HG02938 (cell line): Measurements from ENCODE around the gene STARD10.

Experiments used
- ATAC-seq: cut with Tn5 transposase; IDR thresholded peaks from one replicate; pipeline ENCODE4 v1.9.1; 2021; ENCODE audit warnings: mild to moderate bottlenecking, moderate library complexity; ENCODE audit not compliant: unreplicated experiment

STARD10 gene

DNA sequence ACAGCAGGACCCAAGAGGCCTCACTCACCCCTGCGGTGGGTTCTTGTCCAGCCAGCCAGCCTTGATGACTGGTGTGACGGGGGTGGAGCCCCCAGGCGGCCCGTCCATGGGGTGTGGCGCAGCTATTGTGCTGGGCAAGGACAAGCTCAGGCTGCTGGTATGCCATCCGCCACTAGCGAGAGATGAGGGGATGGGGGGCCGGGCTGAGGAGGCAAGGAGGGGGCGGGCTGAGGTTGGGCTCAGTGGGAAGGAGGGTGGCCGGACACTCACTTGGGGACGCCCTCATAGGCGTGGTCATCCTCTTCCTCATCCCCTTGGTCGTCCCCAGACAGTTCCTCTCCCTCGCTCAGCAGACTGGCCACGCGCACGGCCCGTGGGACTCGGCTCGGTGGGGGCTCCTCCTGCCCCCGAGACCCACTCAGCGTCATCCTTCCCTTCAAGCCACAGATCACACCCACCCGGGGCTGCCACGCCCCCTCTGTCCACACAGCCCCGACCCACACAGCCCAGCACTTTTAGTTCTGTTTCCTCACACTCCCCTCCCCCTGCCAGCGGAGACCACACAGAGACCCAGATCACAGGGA lies 81.6 kb downstream of the STARD10 start:
- no peak for ATAC-seq

DNA sequence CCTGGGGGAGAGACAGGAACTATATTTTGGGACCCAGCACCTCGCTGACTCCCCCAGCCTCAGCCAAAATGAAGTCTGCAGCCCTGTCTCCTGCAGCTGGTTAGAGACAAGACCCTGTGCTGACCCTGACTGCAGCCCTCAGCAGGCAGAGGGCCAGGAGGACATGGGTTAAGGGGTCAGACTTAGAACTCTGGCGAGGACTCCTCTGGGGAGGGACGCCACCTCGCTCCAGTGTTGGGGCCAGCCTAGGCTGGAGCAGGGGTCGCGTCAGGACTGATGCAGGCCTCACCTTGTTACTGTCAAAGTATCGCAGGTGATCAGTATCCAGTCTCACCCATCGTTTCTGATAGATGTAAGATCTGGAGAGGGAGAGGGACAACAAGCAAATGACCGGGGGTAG lies 82.7 kb downstream of the STARD10 start:
- no peak for ATAC-seq

DNA sequence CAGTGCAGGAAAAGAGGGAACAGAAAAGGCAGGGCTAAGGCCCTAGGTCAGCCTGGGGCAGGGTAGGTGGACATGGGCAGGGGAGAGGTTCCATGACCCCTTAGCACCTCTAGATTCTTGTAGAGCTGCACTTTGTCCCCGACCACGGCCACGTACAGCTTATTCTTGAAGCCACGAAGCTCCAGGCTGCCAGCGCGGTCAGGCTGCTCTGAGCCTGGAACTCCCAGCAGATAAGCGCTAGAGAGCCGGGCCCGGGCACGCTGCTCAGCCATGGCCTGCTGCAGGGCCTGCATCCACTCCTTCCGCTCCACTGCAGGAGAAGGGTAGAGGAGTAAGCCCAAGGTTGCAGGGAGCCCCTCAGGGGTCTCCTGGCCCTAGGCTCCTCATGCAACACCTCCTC lies 83.6 kb downstream of the STARD10 start:
- ATAC-seq, result no peak

GRCh38 chr11:72709478-72710238 lies 84.2 kb downstream of the STARD10 start:
- ATAC-seq, result no peak

- no peak for ATAC-seq
These were observed 86.8 kb downstream of the STARD10 start for GRCh38 chr11:72707032-72707431.

DNA sequence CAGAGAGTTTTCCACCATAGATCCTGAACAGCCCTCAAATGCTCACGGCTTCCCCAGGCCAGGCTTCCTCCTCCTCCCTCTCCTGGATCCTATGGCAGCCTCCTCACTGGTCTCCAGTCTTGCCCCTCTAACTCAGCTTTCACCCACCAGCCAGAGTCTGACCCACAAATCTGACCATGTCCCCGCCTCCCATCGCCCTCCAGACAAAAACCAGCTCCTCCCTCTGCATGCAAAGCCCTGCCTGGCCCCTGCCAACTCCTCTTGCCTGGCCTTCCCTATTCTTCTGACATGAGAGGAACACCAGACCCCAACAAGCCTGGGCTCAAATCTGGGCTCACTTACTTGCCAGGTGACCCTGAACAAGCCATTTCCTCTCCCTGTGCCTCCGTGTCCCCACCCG lies 87.3 kb downstream of the STARD10 start:
- ATAC-seq, result no peak

GRCh38 chr11:72705442-72706365 lies 88.1 kb downstream of the STARD10 start:
- ATAC-seq, result no peak

DNA sequence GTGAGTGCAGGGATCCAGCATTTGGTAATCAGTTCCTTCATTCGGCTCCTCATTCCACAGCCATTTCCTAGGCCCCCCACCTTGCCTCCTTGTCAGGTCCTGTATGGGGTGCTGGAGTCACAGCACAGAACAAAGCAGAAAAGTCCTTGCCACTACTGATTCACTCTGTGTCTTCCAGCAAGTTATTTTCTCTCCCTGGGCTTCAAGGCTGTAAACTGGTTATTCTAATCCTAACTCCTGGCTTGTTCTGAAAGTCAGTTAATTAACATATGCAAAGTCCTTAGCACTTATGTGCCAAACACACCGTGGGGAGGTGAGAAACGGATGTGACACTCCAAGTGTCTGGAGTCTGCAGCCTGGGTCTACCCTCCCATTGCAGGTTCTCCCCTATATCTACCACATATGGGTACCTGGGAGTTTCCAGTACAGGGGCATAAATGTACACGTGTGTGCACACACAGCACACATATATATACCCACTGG lies 89.0 kb downstream of the STARD10 start:
- ATAC-seq, result no peak
